HCT116 (cell line): Measurements from ENCODE around the gene GPI. TPM values are rescaled to one million over a fixed set of nuclear protein-coding genes. Genes with fewer than 3 reads are reported as not detected.

ENCODE experiments used
- ATAC-seq: fragments of 200-7000 bp; cut with Tn5 transposase; 2 replicates; pipeline ENCODE4 v1.9.1; 2020; ENCODE audit warnings: mild to moderate bottlenecking, moderate library complexity
- BruUV-seq: library from RNA; stranded (reverse); fragments of 400-500 nt; replicated peaks from 2 replicates; lab custom pipeline; 2021; lab: Mats Ljungman, UMichigan
- CTCF ChIA-PET: fragments of 300-600 bp; sonication (Branson Sonifier 250); formaldehyde crosslinking; loops from one replicate; lab custom pipeline; 2021; ENCODE audit warnings: antibody characterized with exemption; lab: Charles Lee
- POLR2A ChIA-PET: fragments of 300-600, 350-600 bp; sonication (Branson Sonifier 250); formaldehyde crosslinking; loops from one replicate; lab custom pipeline; 2021; ENCODE audit warnings: antibody characterized with exemption; lab: Charles Lee
- RAD21 ChIA-PET, 2 experiments: fragments of 300-600 bp; sonication (Branson Sonifier 250); formaldehyde crosslinking; loops; one replicate each; lab custom pipeline; 2023; ENCODE audit warnings: low total read pairs in 2 of 2; ENCODE audit not compliant: uncharacterized antibody in 2 of 2, unreplicated experiment in 2 of 2, low non-redundant PET in 1 of 2; lab: Charles Lee
- DNase-seq: peaks from one replicate; pipeline ENCODE4 v3.0.0-alpha.2; 2010; ENCODE audit warnings: low read depth, low spot score
- H2AFZ ChIP-seq: fragments of 200-600 bp; shearing (Covaris generic), sonication (generic); 2 replicates; pipeline ENCODE4 v1.6.1; 2017; ENCODE audit warnings: low read depth, mixed run types, mixed read lengths, antibody characterized with exemption, low read length; ENCODE audit not compliant: poor library complexity, severe bottlenecking
- H3K27ac ChIP-seq: 2 replicates; pipeline ENCODE4 v1.5.1; 2012; ENCODE audit warnings: low read depth, low read length
- H3K27me3 ChIP-seq: fragments of 200-600 bp; sonication (generic); 2 replicates; pipeline ENCODE4 v1.6.1; 2016; ENCODE audit warnings: mixed run types, low read length, mixed read lengths; ENCODE audit not compliant: insufficient read depth
- H3K36me3 ChIP-seq, 2 experiments: fragments of 200-500 bp in 1 of 2; fragments of 200-600 bp in 1 of 2; sonication (Bioruptor generic) in 1 of 2; sonication (generic) in 1 of 2; 2 replicates each; pipeline versions ENCODE4 v1.5.1 to v1.6.1; 2014 to 2016; ENCODE audit warnings: low read length in 2 of 2, inconsistent platforms in 1 of 2, mixed read lengths in 1 of 2, mixed run types in 1 of 2; ENCODE audit not compliant: insufficient read depth in 2 of 2, control insufficient read depth in 1 of 2
- H3K4me1 ChIP-seq, 2 experiments: fragments of 200-600 bp in 1 of 2; sonication (generic) in 1 of 2; 2 replicates each; pipeline versions ENCODE4 v1.5.1 to v1.6.1; 2012 to 2017; ENCODE audit warnings: low read length in 2 of 2, inconsistent platforms in 1 of 2, mild to moderate bottlenecking in 1 of 2, mixed read lengths in 1 of 2, mixed run types in 1 of 2, moderate library complexity in 1 of 2; ENCODE audit not compliant: insufficient read depth in 2 of 2, control insufficient read depth in 1 of 2
- H3K4me2 ChIP-seq: fragments of 200-600 bp; sonication (generic); 2 replicates; pipeline ENCODE4 v1.6.1; 2017; ENCODE audit warnings: mixed run types, low read length, mixed read lengths
- H3K4me3 ChIP-seq, 2 experiments: fragments of 200-600 bp in 1 of 2; sonication (generic) in 1 of 2; replicated peaks in 1 of 2; 2 replicates each; pipeline ENCODE4 v1.5.1; 2011 to 2016; ENCODE audit warnings: low read length in 2 of 2, control low read depth in 1 of 2, low read depth in 1 of 2, mild to moderate bottlenecking in 1 of 2, mixed read lengths in 1 of 2, mixed run types in 1 of 2
- H3K79me2 ChIP-seq: fragments of 200-600 bp; sonication (generic); 2 replicates; pipeline ENCODE4 v1.6.1; 2017; ENCODE audit warnings: mild to moderate bottlenecking, mixed run types, low read length, moderate library complexity, mixed read lengths; ENCODE audit not compliant: insufficient read depth
- H3K9ac ChIP-seq: fragments of 200-600 bp; sonication (generic); 2 replicates; pipeline ENCODE4 v1.6.1; 2016; ENCODE audit warnings: low read length, mixed read lengths
- H3K9me2 ChIP-seq: fragments of 200-600 bp; sonication (generic), shearing (Covaris generic); 2 replicates; pipeline ENCODE4 v1.6.1; 2017; ENCODE audit warnings: mixed run types, mild to moderate bottlenecking, moderate library complexity; ENCODE audit not compliant: insufficient read depth
- H3K9me3 ChIP-seq, 2 experiments: fragments of 200-500 bp in 1 of 2; fragments of 200-600 bp in 1 of 2; sonication (Bioruptor generic) in 1 of 2; sonication (generic) in 1 of 2; 2 replicates each; pipeline ENCODE4 v1.6.1; 2014 to 2017; ENCODE audit warnings: low read length in 2 of 2, mixed read lengths in 2 of 2, inconsistent platforms in 1 of 2, low read depth in 1 of 2, mild to moderate bottlenecking in 1 of 2, mixed run types in 1 of 2, moderate library complexity in 1 of 2; ENCODE audit not compliant: control insufficient read depth in 1 of 2, insufficient read depth in 1 of 2
- H4K20me1 ChIP-seq: fragments of 200-600 bp; sonication (generic), shearing (Covaris generic); 2 replicates; pipeline ENCODE4 v1.6.1; 2017; ENCODE audit warnings: mixed run types, mild to moderate bottlenecking, moderate library complexity; ENCODE audit not compliant: insufficient read depth
- CBX3 ChIP-seq: IDR thresholded peaks from 2 replicates; pipeline ENCODE4 v1.6.1; 2012; ENCODE audit warnings: low read depth
- CTCF ChIP-seq, 3 experiments: fragments of 200-600 bp in 1 of 3; sonication (generic) in 1 of 3; IDR thresholded peaks in 2 of 3; conservative IDR thresholded peaks in 1 of 3; 2 replicates each; pipeline ENCODE4 v1.5.1; 2012 to 2017; ENCODE audit warnings: low read depth in 2 of 3, low read length in 2 of 3, antibody characterized with exemption in 1 of 3, borderline replicate concordance in 1 of 3, control low read depth in 1 of 3, mild to moderate bottlenecking in 1 of 3, mixed read lengths in 1 of 3, mixed run types in 1 of 3, moderate library complexity in 1 of 3; ENCODE audit not compliant: insufficient read depth in 1 of 3
- EGR1 ChIP-seq: IDR thresholded peaks from 2 replicates; pipeline ENCODE4 v1.6.1; 2012; ENCODE audit warnings: low read depth
- ELF1 ChIP-seq: IDR thresholded peaks from 2 replicates; pipeline ENCODE4 v1.6.1; 2012; ENCODE audit warnings: low read depth, borderline replicate concordance
- EZH2 ChIP-seq: fragments of 200-600 bp; sonication (generic); IDR thresholded peaks from 2 replicates; pipeline ENCODE4 v1.6.1; 2017; ENCODE audit warnings: antibody characterized with exemption, mixed run types
- EZH2phosphoT487 ChIP-seq: fragments of 200-600 bp; IDR thresholded peaks from 2 replicates; pipeline ENCODE4 v1.6.1; 2018; ENCODE audit warnings: antibody characterized with exemption, borderline replicate concordance
- FOSL1 ChIP-seq: IDR thresholded peaks from 2 replicates; pipeline ENCODE4 v1.6.1; 2012; ENCODE audit warnings: low read depth
- JUND ChIP-seq: IDR thresholded peaks from 2 replicates; pipeline ENCODE4 v1.6.1; 2012
- MAX ChIP-seq: IDR thresholded peaks from 2 replicates; pipeline ENCODE4 v1.6.1; 2012
- POLR2A ChIP-seq: IDR thresholded peaks from 2 replicates; pipeline ENCODE4 v1.7.0; 2011; ENCODE audit warnings: borderline replicate concordance; ENCODE audit not compliant: insufficient read depth, insufficient read length; ENCODE audit errors: extremely low read depth
- POLR2AphosphoS5 ChIP-seq: IDR thresholded peaks from 2 replicates; pipeline ENCODE4 v1.6.1; 2011; ENCODE audit warnings: mild to moderate bottlenecking, low read depth, low read length, moderate library complexity
- RAD21 ChIP-seq: IDR thresholded peaks from 2 replicates; pipeline ENCODE4 v1.6.1; 2012; ENCODE audit warnings: low read depth, mild to moderate bottlenecking
- REST ChIP-seq: IDR thresholded peaks from 2 replicates; pipeline ENCODE4 v1.6.1; 2012; ENCODE audit warnings: low read depth
- SIN3A ChIP-seq: IDR thresholded peaks from 2 replicates; pipeline ENCODE4 v1.6.1; 2012; ENCODE audit warnings: low read depth
- SP1 ChIP-seq: IDR thresholded peaks from 2 replicates; pipeline ENCODE4 v1.6.1; 2012; ENCODE audit warnings: low read depth
- SRF ChIP-seq: IDR thresholded peaks from 2 replicates; pipeline ENCODE4 v1.6.1; 2012; ENCODE audit warnings: low read depth
- TCF7L2 ChIP-seq: IDR thresholded peaks from 2 replicates; pipeline ENCODE4 v1.7.0; 2011; ENCODE audit warnings: borderline replicate concordance, inconsistent platforms; ENCODE audit not compliant: insufficient read depth, insufficient read length; ENCODE audit errors: extremely low read depth
- YY1 ChIP-seq: IDR thresholded peaks from 2 replicates; pipeline ENCODE4 v1.6.1; 2011; ENCODE audit warnings: low read length, low read depth, moderate library complexity, mild to moderate bottlenecking; ENCODE audit not compliant: insufficient replicate concordance; ENCODE audit errors: extremely low read depth
- ZBTB33 ChIP-seq: IDR thresholded peaks from 2 replicates; pipeline ENCODE4 v1.6.1; 2011; ENCODE audit warnings: mild to moderate bottlenecking, low read length, moderate library complexity; ENCODE audit not compliant: insufficient replicate concordance; ENCODE audit errors: extremely low read depth
- ZNF274 ChIP-seq: fragments of 200-500 bp; sonication (Bioruptor generic); IDR thresholded peaks from 2 replicates; pipeline ENCODE4 v1.6.1; 2014; ENCODE audit warnings: mild to moderate bottlenecking, low read depth, low read length, inconsistent platforms
- intact Hi-C: fragments of 100-400 bp; cut with micrococcal nuclease; formaldehyde crosslinking; loops from 2 replicates; pipeline ENCODE4 v1.10.0; 2022
- total RNA-seq: library from RNA; stranded (reverse); gene quantifications from one replicate; pipeline ENCODE4 v1.2.1, GENCODE V29; 2021; ENCODE audit not compliant: unreplicated experiment

The GPI gene
- total RNA-seq, 1 experiment from 2014 or later = 787 TPM

GRCh38 chr19:34319785-34320184, 45.2 kb upstream of the GPI start:
- CTCF ChIA-PET = no interaction called here
- Histone ChIP-seq H3K9me2 (no peaks in the 10 kb centered on the region), H2AFZ (no peak overlapping the region), H3K9me3 (no peaks in the 10 kb centered on the region), H3K27me3 (no peaks in the 10 kb centered on the region), H3K4me2 (no peak overlapping the region), H4K20me1 (no peaks in the 10 kb centered on the region), H3K36me3 (peaks cover 0 to 9% of the 10 kb centered on the region in 2 experiments; a peak in 1 of 4 replicates), H3K9ac (no peak overlapping the region), H3K27ac (no peak overlapping the region), H3K79me2 (no peaks in the 10 kb centered on the region), H3K4me1 (peaks cover 10 to 28% of the 10 kb centered on the region in 2 experiments; a peak in 3 of 4 replicates), H3K4me3 (no peak overlapping the region)
- ATAC-seq = no peak
- intact Hi-C loops = no loop called here
- DNase-seq = no peak
- POLR2A ChIA-PET = no interaction called here
- RAD21 ChIA-PET = no interaction called here
- TF ChIP-seq POLR2AphosphoS5 (no peak), EZH2phosphoT487 (no peak), SRF (no peak), FOSL1 (no peak), TCF7L2 (no peak), REST (no peak), CBX3 (no peak), RAD21 (no peak), JUND (no peak), SIN3A (no peak), MAX (no peak), EZH2 (no peak), SP1 (no peak), CTCF (IDR thresholded peaks at IDR 0.05 in 2 of 3, conservative IDR thresholded peaks at IDR 0.05 in 1 of 3; ENCODE audit: borderline replicate concordance in 1 of 3, insufficient read depth in 1 of 3, low read depth in 2 of 3, low read length in 2 of 3) (no peak), EGR1 (no peak), ZNF274 (no peak), POLR2A (no peak), YY1 (no peak), ZBTB33 (no peak), ELF1 (no peak)
- no TSS peak for BruUV-seq
